Measurements from ENCODE around the gene ANXA6.
"Not testable (repeated sequence)": the region's sequence is repeated elsewhere in the genome, so short reads cannot be mapped to it uniquely, and the experiment has no call there.

ANXA6 gene

DNA sequence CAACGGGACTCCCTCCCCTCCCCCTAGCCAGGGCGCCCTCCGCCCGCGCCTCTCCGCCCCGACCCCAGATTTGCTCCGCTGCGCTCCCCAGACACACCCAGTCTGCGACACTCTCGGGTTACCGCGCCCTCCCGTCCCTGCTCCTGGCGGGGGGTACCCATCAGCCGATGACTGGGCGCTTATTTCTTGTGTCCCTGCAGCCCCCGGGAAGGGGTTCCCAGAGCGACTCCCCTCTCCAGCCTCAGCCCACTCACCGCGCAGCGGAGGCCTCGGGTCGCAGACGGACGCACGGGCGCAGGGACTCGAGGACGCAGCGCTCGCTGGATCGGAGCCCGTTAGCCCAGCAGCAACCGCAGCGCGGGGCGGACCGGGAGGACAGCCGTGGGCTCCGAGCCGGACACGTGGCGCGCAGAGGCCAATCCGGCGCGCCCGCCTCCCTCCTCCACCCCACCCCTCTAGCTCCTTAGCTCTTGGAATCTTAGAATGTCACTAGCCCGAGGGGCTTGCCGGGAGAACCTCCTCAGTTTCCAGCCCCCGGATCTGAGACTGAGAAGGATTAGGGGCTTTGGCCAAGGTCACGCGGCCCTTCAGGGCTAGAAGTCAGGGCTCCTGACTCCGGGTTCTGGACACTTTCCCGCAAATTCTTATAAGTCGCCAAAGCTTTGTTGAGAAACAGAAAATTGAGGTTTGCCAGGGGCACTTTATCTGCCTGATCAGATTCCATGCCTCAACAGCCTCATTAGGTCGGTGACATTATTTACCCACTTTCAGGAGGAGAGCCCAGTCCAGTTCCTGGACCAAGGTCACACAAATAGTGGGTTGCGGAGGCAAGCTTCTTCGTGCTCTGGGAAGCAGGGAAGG is at the start of gene ANXA6:
Gene ANXA6, minus strand, starts transcription at position 354 of the 861 bp plus-strand sequence. CDS start 9,878 bp downstream, outside the sequence.
- DNase-seq = peak; percentile 84

DNA sequence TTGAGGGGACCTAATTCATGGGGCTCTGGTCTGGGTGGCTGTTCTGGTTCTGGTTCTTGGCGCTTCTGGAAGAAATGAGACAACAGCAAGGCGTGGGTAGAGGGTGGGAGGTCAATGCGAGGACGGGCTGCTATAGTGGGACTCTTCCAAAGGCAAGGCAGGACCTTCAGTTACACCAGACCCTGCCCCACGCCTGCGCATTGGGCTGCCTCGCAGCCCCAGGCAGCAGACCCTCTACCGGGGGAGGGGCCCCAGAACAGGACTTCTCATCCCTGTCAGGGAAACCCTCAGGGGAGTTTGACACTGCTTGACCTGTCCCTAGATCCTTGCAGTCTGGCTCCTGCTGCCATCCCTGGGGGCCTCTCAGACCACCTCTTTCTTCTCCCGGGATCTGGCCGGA is 47.8 kb upstream of the ANXA6 start:
- DNase-seq = no peak

DNA sequence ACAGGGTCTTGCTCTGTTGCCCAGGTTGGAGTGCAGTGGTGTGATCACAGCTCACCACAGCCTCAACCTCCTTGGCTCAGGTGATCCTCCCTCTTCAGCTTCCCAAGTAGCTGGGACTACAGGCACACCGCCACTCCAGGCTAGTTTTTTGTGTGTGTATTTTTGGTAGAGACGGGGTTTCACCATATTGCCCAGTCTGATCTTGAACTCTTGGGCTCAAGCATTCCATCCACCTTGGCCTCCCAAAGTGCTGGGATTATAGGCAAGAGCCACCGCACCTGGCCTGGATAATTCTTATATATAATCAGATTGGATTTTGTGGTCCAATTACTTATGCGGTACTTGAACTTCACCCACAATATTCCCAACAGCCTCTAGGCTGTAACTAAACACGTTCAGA is 46.5 kb upstream of the ANXA6 start:
- DNase-seq = no peak

DNA sequence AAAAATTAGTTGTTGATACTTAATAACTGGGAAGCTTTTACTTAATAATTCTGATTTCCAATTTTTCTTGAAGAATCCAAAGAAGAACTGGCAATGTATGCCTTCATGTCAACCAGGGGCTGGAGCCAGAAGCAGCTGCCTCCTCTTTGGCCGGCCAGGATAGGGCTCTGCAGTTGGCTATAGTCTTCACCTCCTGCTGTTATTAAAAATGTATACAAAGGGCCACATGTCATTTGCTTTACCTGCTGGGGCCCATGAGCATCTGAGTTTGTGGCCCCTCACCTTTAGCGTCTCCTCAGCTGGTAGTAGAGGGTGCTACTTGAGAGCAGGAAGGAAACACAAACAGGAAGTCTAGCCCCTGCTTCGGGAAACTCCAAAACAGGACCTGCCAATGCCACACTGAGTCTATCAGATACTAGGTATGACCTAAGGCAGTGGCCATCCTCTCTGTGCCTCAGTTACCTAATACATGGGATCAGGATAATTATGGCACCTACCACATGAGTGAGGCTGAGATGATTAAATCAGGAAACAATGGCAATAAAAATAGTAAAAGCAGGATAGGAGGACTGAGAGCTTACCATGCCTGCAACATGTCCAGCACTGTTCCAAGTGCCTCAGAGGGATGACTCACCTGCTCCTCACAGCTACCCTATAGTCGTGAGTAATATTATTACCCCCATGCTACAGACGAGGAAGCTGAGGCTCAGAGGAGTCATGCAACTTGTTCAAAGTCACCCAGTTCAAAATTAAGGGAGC is 45.0 kb upstream of the ANXA6 start:
- peak; percentile 61 for DNase-seq

DNA sequence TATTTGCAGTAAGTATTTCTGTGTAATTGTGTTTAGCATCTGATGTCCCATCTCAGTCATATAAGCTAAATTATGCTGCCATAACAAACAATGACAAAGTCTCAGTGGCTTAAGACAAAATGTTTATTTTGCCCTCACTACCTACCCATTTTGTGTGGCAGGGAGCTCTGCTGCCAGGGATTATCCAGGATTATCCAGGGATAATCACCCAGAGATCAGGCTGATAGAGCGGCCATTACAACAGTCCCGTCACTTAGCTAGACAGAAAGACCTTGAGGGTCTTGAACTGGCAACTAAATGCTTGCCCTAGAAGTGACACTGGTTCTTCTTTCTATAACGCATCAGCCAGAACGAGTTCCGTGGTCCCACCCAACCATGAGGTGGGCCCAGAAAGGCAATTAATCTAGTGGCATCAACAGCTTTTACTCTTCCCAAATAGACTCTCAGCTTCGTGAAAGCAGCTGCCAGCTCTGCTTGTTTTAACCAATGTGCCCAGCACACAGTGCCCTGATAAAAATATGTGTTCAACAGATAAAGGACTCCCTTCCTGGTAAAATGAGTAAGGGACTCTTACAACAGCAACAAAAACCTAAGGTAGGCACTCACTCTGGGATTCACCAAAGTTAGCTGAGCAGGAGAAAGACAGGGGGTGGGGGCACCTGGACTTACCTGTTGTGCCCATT is 43.5 kb upstream of the ANXA6 start:
- DNase-seq = no peak

DNA sequence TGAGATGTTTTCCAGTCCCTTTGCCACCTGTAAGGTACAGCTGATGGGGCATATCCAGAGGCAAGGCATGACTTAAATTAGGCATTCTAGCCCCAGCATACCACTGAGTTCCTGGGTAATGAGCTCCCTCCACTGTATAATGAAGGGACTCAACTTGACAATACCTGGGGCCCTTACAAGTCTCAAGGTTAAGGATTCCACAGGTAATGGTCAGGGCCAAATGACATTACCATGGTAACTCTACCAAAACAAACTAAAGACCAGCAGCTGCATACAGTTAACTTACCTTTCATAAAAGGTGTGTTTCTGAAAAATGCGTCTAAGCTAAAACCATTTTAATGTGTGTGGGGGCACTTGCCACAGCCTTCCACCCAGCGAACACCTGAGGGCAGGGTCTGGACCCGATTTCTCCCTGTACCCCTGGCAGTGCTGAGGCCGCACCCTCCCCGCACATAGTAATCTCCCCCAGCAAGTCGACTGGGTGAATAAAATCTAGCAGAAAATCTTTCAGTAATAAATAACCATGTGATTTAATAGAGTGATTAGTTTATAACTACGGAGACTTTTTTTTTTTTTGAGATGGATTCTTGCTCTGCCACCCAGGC is 42.1 kb upstream of the ANXA6 start:
- DNase-seq = no peak

DNA sequence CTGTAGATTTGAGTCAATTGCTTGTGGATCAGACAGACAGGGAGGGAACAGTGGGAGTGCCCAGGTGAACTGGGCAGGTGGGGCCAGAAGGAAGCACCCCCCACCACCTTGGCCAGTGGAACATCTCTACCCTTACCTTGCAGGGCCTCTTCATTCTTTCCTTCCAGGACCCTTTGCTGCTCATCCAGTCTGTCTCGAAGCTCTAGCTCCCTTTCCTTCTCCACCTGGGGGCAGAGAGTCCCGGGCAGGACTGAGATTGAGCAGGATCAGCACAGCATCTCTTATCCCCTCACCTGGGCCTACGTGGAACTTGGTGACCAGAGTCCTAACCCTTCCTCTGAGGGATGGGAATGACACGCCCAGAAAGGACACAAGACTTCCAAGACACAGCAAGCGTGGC is 41.3 kb upstream of the ANXA6 start:
- no peak for DNase-seq

DNA sequence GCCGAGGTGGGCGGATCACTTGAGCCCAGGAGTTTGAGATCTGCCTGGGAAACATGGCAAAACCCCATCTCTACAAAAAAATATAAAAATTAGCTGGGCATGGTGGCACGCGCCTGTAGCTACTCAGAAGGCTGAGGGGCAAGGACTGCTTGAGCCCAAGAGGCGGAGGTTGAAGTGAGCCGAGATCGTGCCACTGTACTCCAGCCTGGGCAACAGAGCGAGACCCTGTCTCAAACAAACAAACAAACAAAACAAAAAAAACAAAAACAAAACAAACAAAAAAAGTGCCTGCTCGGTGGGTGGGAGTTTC is 39.7 kb upstream of the ANXA6 start:
- DNase-seq = not testable (repeated sequence)

DNA sequence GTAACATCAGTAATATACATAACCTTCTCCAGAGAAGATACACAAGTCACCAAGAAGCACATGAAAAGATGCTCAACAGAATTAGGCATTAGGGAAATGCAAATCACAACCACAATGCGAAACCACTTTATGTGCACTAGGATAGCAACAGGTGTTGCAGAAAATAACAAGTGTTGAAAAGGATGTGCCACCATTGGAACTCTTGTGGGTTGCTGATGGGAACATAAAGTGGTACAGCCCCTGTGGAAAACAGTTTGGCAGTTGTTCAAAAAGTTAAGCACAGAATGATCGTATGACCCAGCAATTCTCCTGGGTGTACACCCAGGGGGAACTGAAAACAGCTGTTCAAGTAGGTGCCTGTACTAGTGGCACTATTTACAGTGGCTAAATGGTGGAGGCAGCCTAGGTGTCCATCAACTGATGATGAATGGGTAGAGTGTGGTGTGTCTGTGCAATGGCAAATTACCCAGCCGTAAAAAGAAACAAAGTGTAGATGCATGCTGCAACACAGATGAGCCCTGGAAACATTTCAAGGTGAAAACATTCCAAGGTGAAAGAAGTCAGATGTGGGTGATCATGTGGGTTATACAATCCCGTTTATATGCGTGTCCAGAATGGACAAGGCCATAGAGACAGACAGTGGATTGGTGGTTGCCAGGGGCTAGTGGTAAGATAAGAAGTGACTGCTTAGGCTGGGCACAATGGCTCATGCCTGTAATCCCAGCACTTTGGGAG is 39.1 kb upstream of the ANXA6 start:
- DNase-seq = no peak

DNA sequence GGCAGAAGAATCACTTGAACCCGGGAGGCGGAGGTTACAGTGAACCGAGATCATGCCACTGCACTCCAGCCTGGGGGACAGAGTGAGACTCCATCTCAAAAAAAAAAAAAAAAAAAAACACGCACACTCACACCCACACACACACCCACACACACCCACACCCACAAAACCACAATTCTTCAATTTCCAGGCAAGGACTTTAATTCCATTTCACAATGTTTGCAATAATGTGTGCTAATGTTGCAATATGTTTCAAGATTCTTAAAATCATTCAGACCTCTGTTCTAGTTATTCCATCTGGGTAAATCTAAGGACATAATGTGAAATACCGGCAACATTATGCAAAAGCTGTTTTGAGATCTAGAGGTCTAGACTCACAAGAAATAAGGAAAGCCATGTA is 38.0 kb upstream of the ANXA6 start:
- peak; percentile 13 for DNase-seq

DNA sequence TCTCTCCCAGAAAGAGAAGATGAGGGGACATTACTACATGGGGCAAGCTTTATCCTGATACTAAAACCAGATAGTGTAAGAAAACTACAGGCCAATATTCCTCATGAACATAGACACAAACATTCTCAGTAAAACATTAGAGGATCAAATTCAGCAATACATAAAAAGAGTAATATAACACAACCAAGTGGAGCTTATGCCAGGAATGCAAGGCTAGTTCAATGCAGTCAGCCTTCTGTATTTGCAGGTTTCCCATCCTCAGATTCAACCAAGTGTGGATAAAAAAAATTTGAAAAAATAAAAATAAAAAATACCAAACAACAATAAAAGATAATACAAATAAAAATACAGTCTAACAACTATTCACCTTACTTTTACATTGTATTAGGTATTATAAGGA is 35.0 kb upstream of the ANXA6 start:
- no peak for DNase-seq

DNA sequence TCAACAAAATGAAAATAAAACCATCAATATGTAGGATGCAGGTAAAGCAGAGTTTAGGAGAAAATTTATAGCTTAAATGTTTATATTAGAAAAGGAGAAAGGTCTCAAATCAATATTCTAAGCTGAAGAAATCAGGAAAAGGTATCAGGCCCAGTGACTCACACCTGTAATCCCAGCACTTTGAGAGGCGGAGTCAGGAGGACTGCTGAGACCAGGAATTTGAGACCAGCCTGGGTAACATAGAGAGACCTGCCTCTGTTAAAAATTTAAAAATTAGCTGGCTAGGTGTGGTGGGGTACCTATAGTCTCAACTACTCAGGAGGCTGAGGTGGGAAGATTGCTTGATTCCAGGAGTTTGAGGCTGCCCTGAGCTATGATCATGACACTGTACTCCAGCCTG is 34.1 kb upstream of the ANXA6 start:
- no peak for DNase-seq

DNA sequence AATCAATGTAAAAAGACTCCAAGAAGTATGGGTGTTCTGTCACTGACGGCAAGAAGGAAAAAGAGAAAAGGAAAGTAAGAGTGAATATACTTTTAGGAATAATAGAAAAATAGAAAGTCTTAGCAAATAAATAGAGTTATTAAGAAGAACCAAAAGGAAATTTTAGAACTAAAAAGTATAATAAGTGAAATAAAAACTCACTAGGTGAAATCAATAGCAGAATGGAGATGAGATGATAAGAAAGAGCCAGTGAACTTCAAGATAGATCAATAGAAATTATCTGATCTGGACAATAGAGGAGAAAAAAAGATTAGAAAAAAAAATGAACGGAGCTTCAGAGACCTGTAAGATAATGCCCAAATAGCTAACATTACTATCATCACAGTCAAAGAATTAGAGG is 31.6 kb upstream of the ANXA6 start:
- DNase-seq = no peak

DNA sequence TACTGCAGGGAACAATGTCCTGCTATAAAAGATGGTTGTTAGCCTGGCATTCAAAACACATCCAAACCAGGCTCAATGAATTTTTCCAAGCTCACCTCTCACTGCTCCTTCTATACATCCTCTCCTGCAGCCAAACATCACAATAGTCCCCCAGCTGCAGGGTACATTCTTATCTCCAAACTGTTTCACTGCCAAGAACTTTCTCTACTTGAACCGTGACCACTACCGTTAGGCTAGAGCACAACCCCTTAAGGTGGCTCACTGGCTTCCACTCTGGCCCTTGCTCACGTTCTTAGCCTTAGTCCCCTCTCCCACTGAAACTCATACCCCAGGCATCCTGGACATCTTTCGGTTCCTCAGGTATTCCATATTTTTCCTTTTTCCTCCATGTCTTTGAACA is 29.0 kb upstream of the ANXA6 start:
- no peak for DNase-seq

DNA sequence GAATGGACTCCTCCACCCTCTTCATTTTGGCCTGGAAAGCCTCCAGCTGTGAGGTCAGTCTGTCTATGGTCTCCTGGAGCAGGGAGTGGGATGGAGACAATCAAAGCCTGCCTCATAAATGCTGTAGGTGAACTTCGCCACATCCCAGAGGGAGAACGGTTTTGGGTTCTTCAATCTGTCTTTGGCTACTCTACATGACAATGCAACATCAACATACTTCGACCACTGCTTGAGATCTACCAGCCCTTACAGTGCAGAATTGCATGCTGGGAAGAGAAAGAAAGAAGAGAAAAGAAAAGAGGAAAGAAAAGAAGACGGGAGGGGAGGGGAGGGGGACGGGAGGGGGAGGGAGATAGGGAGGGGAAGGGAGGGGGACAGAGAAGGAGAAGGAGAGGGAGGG is 28.5 kb upstream of the ANXA6 start:
- no peak for DNase-seq

DNA sequence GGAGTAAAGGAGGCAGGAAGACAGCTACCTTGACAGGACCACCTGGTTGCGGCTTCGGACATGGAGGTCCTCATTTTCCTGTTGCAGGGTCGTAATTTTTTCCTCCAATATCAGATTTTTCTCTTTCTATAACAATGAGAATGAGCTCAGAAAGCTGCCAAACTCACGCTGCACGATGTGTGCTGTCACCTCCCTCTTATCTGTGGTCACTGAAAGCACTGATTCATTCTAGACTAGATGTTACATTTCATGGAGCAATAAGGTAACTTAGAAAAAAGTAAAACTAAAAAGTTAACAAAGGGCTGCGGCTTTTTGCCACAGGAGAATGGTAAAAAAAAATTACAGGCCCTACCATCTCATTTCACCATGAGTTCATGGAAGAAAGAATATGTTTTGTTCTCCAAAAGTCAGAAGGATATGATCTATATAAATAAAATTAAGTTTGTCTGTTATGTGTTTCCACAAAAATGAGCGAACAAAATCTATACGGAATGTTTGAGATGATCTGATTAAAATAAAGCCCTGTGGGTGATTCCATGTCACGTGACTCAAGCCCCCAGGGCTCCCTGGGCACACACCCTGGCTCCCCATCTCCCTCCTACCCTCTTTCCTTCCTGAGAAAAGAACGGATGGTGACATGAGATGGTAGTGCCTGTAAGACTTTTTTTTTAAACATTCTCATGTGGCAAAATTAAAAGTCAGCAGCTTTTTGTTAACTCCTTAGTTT is 26.9 kb upstream of the ANXA6 start:
- no peak for DNase-seq

DNA sequence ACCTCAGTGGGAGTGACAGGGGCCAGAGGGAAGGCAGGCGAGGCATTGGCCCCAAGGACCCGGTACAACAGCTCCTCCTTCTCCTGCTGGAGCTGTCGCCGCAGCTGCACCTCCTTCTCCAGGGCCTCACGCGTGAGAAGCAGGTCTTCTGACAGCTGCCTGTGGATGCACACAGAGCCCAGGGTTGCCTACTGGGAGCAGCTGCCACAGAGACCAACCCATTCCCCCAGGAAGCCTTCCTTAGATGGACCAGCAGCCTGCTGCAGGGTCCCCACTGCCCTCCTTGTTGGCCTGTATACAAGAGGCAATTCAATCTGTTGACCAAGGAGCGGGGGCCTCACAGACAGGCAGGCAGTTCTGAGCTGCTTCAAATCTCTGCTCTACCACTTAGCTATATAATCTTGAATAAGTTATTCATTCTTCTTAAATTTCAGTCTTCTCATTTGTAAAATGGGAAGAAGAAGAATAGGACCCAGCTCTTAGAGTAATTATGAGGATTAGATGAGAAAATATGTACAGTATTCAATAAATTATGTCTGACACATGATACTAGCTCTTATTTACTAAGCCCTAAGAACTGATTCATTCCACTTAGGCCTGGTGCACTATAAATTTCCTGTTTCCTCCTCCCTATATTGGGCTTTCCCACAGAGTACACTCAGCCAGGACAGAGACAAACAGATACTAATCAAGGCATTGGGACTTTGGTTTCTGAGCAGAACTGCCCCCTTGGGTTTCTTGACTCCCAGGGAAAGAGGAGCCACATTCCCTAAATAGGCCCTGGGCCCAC is 26.1 kb upstream of the ANXA6 start:
- DNase-seq = peak; percentile 55

DNA sequence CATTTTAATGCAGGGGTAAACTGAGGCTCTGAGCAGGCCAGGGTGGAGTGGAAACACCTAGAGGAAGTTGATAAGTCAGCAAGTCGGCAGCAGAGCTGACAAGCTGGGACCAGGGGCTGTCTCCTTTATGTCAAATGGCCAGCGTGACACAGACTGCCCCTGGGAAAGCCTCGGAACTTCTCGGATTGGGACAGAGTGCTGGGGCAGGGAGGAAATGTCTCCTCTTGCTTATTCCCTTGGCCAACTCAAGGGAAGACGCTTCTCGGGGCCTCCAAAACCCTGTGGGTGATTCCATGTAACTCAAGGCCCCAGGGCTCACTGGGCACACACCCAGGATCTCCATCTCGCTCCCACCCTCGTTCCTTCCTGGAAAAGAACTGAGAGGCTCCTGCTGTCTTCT is 25.4 kb upstream of the ANXA6 start:
- no peak for DNase-seq

DNA sequence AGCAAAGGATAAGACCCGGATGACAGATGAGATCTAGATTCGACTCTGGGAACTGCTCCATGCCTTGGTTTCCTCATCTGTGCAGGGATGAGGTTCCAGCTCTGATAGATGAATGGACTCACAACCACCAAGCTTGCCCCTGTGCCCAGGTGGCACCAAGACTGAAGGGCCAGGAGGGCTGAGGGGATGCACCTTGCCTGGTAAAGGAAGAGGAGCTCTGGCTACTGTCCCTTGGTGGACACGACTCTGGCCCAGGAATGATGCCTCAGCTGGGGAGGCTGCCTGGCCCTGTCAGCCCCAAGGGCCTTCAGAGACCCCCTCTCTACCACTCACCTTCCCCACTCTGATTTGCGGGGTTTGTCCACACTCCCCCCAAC is 24.9 kb upstream of the ANXA6 start:
- no peak for DNase-seq

DNA sequence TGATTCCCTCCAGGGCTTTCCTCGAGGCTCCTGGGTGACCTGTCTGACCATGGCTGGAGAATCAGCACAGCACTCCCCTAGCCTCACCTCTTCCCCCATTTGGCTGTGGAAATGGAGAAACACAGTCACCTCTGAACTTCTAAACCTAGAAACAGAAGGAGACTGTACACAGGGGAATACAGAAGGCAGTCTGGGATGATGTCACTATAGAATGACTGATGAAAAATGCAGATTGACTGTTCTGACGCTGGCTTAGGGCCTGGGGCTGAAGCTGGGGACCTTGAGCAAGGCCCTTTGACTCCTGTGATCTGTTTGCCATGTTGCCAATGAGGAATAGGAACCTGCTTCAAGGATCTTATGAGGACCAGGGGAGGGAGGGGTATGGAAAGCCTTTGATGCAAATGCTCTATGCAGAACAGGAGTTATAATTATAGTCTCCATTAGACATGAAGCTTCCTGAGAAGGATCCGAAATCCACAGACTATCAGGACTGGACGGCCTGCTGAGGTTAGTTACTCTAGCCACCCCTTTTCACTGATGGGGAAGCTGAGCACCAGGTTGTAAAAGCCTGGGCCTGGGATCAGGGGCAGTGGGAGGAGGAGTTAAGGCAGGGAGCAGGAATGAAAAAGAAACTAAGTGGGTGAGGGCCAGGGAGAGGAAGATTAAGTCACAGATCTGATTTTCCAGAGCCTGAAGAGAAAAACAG is 24.4 kb upstream of the ANXA6 start:
- no peak for DNase-seq

DNA sequence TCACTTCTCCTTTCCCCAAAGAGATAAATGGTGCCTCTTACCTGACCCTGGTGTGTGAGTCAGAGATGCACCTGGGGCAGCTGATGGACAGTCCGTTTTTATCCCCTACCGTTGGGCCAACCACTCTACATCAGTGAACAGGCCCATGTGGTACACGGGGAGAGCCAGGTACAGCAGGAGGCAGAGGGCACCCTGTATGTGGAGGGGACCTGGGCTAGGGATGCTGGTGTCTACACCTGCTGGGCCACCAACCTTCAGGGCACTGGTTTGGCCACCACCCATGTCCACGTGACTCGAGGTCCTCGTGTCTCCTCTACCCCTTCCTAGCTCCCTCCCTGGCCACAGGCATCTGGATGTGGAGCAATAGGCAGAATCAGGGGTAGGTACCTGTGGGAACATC is 22.7 kb upstream of the ANXA6 start:
- DNase-seq = no peak

All from HCEC 1CT (cell line).